ACHN (cell line): ENCODE measurements around the gene ANKUB1.

Experiments
- DNase-seq: peaks from one replicate; pipeline ENCODE4 v3.0.0-alpha.2; 2015
- in situ Hi-C: cut with HindIII; loops from 2 replicates; pipeline ENCODE4 v1.10.0; 2017; ENCODE audit warnings: low sequenced_read_pairs, low pct_ligation_motif_present, low pct_unique_long_range_greater_than_20kb

ANKUB1 gene

GRCh38 chr3:149727656-149728055 is 64.7 kb downstream of the ANKUB1 start:
- DNase-seq, result no peak
- in situ Hi-C loops, result loop anchor here (25.0 kb wide), 1 partner anchor 215 kb away; no protein-coding TSS in a partner anchor

GRCh38 chr3:149726716-149727407 is 65.5 kb downstream of the ANKUB1 start:
- in situ Hi-C loops, result loop anchor here (25.0 kb wide), 1 partner anchor 215 kb away; no protein-coding TSS in a partner anchor
- DNase-seq, result no peak

GRCh38 chr3:149723781-149724180 is 68.6 kb downstream of the ANKUB1 start:
- in situ Hi-C loops, result no loop called here
- no peak for DNase-seq

- DNase-seq, result no peak
Measured at GRCh38 chr3:149720918-149721317, 71.4 kb downstream of the ANKUB1 start.

GRCh38 chr3:149717391-149718056 is 74.8 kb downstream of the ANKUB1 start:
- DNase-seq, result peak; percentile 69
- in situ Hi-C loops, result no loop called here

More at GRCh38 chr3:149720918-149721317, 71.4 kb downstream of the ANKUB1 start:
- in situ Hi-C loops, result no loop called here

GRCh38 chr3:149716984-149717383 is 75.4 kb downstream of the ANKUB1 start:
- no peak for DNase-seq
- in situ Hi-C loops, result no loop called here

GRCh38 chr3:149715247-149715646 is 77.1 kb downstream of the ANKUB1 start:
- in situ Hi-C loops, result no loop called here
- no peak for DNase-seq

GRCh38 chr3:149713730-149714654 is 78.4 kb downstream of the ANKUB1 start:
- no peak for DNase-seq
- in situ Hi-C loops, result no loop called here
